Nucleus accumbens (tissue), 56 donors: ENCODE measurements around the gene MLPH.
A peak's percentile ranks its signal among the peaks of the same experiment; 100 is the strongest.
"Not testable (repeated sequence)": the region's sequence is repeated elsewhere in the genome, so short reads cannot be mapped to it uniquely, and the experiment has no call there.

Experiments
- DNase-seq, 56 donors: peaks; one replicate each; lab custom pipeline; 2025; lab: John Stamatoyannopoulos, UW

The MLPH gene

GRCh38 chr2:237457388-237457941 is 29.6 kb upstream of the MLPH start:
- no peak for DNase-seq

GRCh38 chr2:237458519-237458918 is 28.5 kb upstream of the MLPH start:
- DNase-seq, result no peak

GRCh38 chr2:237459226-237459625 is 27.8 kb upstream of the MLPH start:
- no peak for DNase-seq

GRCh38 chr2:237459741-237460174 is 27.3 kb upstream of the MLPH start:
- no peak for DNase-seq

GRCh38 chr2:237464757-237465391 is 22.2 kb upstream of the MLPH start:
- no peak for DNase-seq

- no peak for DNase-seq
These were observed 21.4 kb upstream of the MLPH start for GRCh38 chr2:237465515-237466148.

GRCh38 chr2:237466211-237466610 is 20.8 kb upstream of the MLPH start:
- no peak for DNase-seq

- DNase-seq, result no peak
These were observed 19.4 kb upstream of the MLPH start for GRCh38 chr2:237467447-237468179.

- DNase-seq, result not testable (repeated sequence)
These were observed 17.6 kb upstream of the MLPH start for GRCh38 chr2:237469410-237469809.

GRCh38 chr2:237469849-237470248 is 17.2 kb upstream of the MLPH start:
- DNase-seq, result no peak

GRCh38 chr2:237470914-237471313 is 16.1 kb upstream of the MLPH start:
- DNase-seq, result no peak

- peak in 1 of 56 donors; percentile 2 for DNase-seq
These were observed 15.4 kb upstream of the MLPH start for GRCh38 chr2:237471438-237472186.

GRCh38 chr2:237472187-237472712 is 14.8 kb upstream of the MLPH start:
- DNase-seq, result no peak

- no peak for DNase-seq
These were observed 13.9 kb upstream of the MLPH start for GRCh38 chr2:237472909-237473877.

GRCh38 chr2:237473878-237474441 is 13.1 kb upstream of the MLPH start:
- DNase-seq, result peak in 24 of 56 donors; percentile 6 to 49 (median 28)

GRCh38 chr2:237474442-237474911 is 12.6 kb upstream of the MLPH start:
- peak in 3 of 56 donors; percentile 13 to 49 (median 37) for DNase-seq

- DNase-seq, result peak in 52 of 56 donors; percentile 18 to 87 (median 62)
These were observed 11.9 kb upstream of the MLPH start for GRCh38 chr2:237474931-237475703.

GRCh38 chr2:237475704-237476141 is 11.3 kb upstream of the MLPH start:
- peak in 1 of 56 donors; percentile 37 for DNase-seq
